HCT116 (cell line): ENCODE results near the gene TMEM247. TPM values are rescaled to one million over a fixed set of nuclear protein-coding genes. Genes with fewer than 3 reads are reported as not detected.

Experiments used
- ATAC-seq: fragments of 200-7000 bp; cut with Tn5 transposase; 2 replicates; pipeline ENCODE4 v1.9.1; 2020; ENCODE audit warnings: mild to moderate bottlenecking, moderate library complexity
- BruUV-seq: library from RNA; stranded (reverse); fragments of 400-500 nt; replicated peaks from 2 replicates; lab custom pipeline; 2021; lab: Mats Ljungman, UMichigan
- CTCF ChIA-PET: fragments of 300-600 bp; sonication (Branson Sonifier 250); formaldehyde crosslinking; loops from one replicate; lab custom pipeline; 2021; ENCODE audit warnings: antibody characterized with exemption; lab: Charles Lee
- POLR2A ChIA-PET: fragments of 300-600, 350-600 bp; sonication (Branson Sonifier 250); formaldehyde crosslinking; loops from one replicate; lab custom pipeline; 2021; ENCODE audit warnings: antibody characterized with exemption; lab: Charles Lee
- RAD21 ChIA-PET, 2 experiments: fragments of 300-600 bp; sonication (Branson Sonifier 250); formaldehyde crosslinking; loops; one replicate each; lab custom pipeline; 2023; ENCODE audit warnings: low total read pairs in 2 of 2; ENCODE audit not compliant: uncharacterized antibody in 2 of 2, unreplicated experiment in 2 of 2, low non-redundant PET in 1 of 2; lab: Charles Lee
- DNase-seq: peaks from one replicate; pipeline ENCODE4 v3.0.0-alpha.2; 2010; ENCODE audit warnings: low read depth, low spot score
- H2AFZ ChIP-seq: fragments of 200-600 bp; shearing (Covaris generic), sonication (generic); 2 replicates; pipeline ENCODE4 v1.6.1; 2017; ENCODE audit warnings: low read depth, mixed run types, mixed read lengths, antibody characterized with exemption, low read length; ENCODE audit not compliant: poor library complexity, severe bottlenecking
- H3K27ac ChIP-seq: 2 replicates; pipeline ENCODE4 v1.5.1; 2012; ENCODE audit warnings: low read depth, low read length
- H3K27me3 ChIP-seq: fragments of 200-600 bp; sonication (generic); 2 replicates; pipeline ENCODE4 v1.6.1; 2016; ENCODE audit warnings: mixed run types, low read length, mixed read lengths; ENCODE audit not compliant: insufficient read depth
- H3K36me3 ChIP-seq, 2 experiments: fragments of 200-500 bp in 1 of 2; fragments of 200-600 bp in 1 of 2; sonication (Bioruptor generic) in 1 of 2; sonication (generic) in 1 of 2; 2 replicates each; pipeline versions ENCODE4 v1.5.1 to v1.6.1; 2014 to 2016; ENCODE audit warnings: low read length in 2 of 2, inconsistent platforms in 1 of 2, mixed read lengths in 1 of 2, mixed run types in 1 of 2; ENCODE audit not compliant: insufficient read depth in 2 of 2, control insufficient read depth in 1 of 2
- H3K4me1 ChIP-seq, 2 experiments: fragments of 200-600 bp in 1 of 2; sonication (generic) in 1 of 2; 2 replicates each; pipeline versions ENCODE4 v1.5.1 to v1.6.1; 2012 to 2017; ENCODE audit warnings: low read length in 2 of 2, inconsistent platforms in 1 of 2, mild to moderate bottlenecking in 1 of 2, mixed read lengths in 1 of 2, mixed run types in 1 of 2, moderate library complexity in 1 of 2; ENCODE audit not compliant: insufficient read depth in 2 of 2, control insufficient read depth in 1 of 2
- H3K4me2 ChIP-seq: fragments of 200-600 bp; sonication (generic); 2 replicates; pipeline ENCODE4 v1.6.1; 2017; ENCODE audit warnings: mixed run types, low read length, mixed read lengths
- H3K4me3 ChIP-seq, 2 experiments: fragments of 200-600 bp in 1 of 2; sonication (generic) in 1 of 2; replicated peaks in 1 of 2; 2 replicates each; pipeline ENCODE4 v1.5.1; 2011 to 2016; ENCODE audit warnings: low read length in 2 of 2, control low read depth in 1 of 2, low read depth in 1 of 2, mild to moderate bottlenecking in 1 of 2, mixed read lengths in 1 of 2, mixed run types in 1 of 2
- H3K79me2 ChIP-seq: fragments of 200-600 bp; sonication (generic); 2 replicates; pipeline ENCODE4 v1.6.1; 2017; ENCODE audit warnings: mild to moderate bottlenecking, mixed run types, low read length, moderate library complexity, mixed read lengths; ENCODE audit not compliant: insufficient read depth
- H3K9ac ChIP-seq: fragments of 200-600 bp; sonication (generic); 2 replicates; pipeline ENCODE4 v1.6.1; 2016; ENCODE audit warnings: low read length, mixed read lengths
- H3K9me2 ChIP-seq: fragments of 200-600 bp; sonication (generic), shearing (Covaris generic); 2 replicates; pipeline ENCODE4 v1.6.1; 2017; ENCODE audit warnings: mixed run types, mild to moderate bottlenecking, moderate library complexity; ENCODE audit not compliant: insufficient read depth
- H3K9me3 ChIP-seq, 2 experiments: fragments of 200-500 bp in 1 of 2; fragments of 200-600 bp in 1 of 2; sonication (Bioruptor generic) in 1 of 2; sonication (generic) in 1 of 2; 2 replicates each; pipeline ENCODE4 v1.6.1; 2014 to 2017; ENCODE audit warnings: low read length in 2 of 2, mixed read lengths in 2 of 2, inconsistent platforms in 1 of 2, low read depth in 1 of 2, mild to moderate bottlenecking in 1 of 2, mixed run types in 1 of 2, moderate library complexity in 1 of 2; ENCODE audit not compliant: control insufficient read depth in 1 of 2, insufficient read depth in 1 of 2
- H4K20me1 ChIP-seq: fragments of 200-600 bp; sonication (generic), shearing (Covaris generic); 2 replicates; pipeline ENCODE4 v1.6.1; 2017; ENCODE audit warnings: mixed run types, mild to moderate bottlenecking, moderate library complexity; ENCODE audit not compliant: insufficient read depth
- ATF3 ChIP-seq: IDR thresholded peaks from 2 replicates; pipeline ENCODE4 v1.6.1; 2012
- EZH2 ChIP-seq: fragments of 200-600 bp; sonication (generic); IDR thresholded peaks from 2 replicates; pipeline ENCODE4 v1.6.1; 2017; ENCODE audit warnings: antibody characterized with exemption, mixed run types
- EZH2phosphoT487 ChIP-seq: fragments of 200-600 bp; IDR thresholded peaks from 2 replicates; pipeline ENCODE4 v1.6.1; 2018; ENCODE audit warnings: antibody characterized with exemption, borderline replicate concordance
- JUND ChIP-seq: IDR thresholded peaks from 2 replicates; pipeline ENCODE4 v1.6.1; 2012
- POLR2A ChIP-seq: IDR thresholded peaks from 2 replicates; pipeline ENCODE4 v1.7.0; 2011; ENCODE audit warnings: borderline replicate concordance; ENCODE audit not compliant: insufficient read depth, insufficient read length; ENCODE audit errors: extremely low read depth
- RAD21 ChIP-seq: IDR thresholded peaks from 2 replicates; pipeline ENCODE4 v1.6.1; 2012; ENCODE audit warnings: low read depth, mild to moderate bottlenecking
- SP1 ChIP-seq: IDR thresholded peaks from 2 replicates; pipeline ENCODE4 v1.6.1; 2012; ENCODE audit warnings: low read depth
- ZFX ChIP-seq: fragments of 450-650 bp; IDR thresholded peaks from 2 replicates; pipeline ENCODE4 v1.6.1; 2017
- ZNF274 ChIP-seq: fragments of 200-500 bp; sonication (Bioruptor generic); IDR thresholded peaks from 2 replicates; pipeline ENCODE4 v1.6.1; 2014; ENCODE audit warnings: mild to moderate bottlenecking, low read depth, low read length, inconsistent platforms
- intact Hi-C: fragments of 100-400 bp; cut with micrococcal nuclease; formaldehyde crosslinking; loops from 2 replicates; pipeline ENCODE4 v1.10.0; 2022
- total RNA-seq: library from RNA; stranded (reverse); gene quantifications from one replicate; pipeline ENCODE4 v1.2.1, GENCODE V29; 2021; ENCODE audit not compliant: unreplicated experiment
- TF ChIP-seq, protein P1 (sequence below): IDR thresholded peaks from 2 replicates; pipeline ENCODE4 v1.6.1; 2012; ENCODE audit warnings: low read depth

The TMEM247 gene
- total RNA-seq, 1 experiment from 2014 or later = not detected

DNA sequence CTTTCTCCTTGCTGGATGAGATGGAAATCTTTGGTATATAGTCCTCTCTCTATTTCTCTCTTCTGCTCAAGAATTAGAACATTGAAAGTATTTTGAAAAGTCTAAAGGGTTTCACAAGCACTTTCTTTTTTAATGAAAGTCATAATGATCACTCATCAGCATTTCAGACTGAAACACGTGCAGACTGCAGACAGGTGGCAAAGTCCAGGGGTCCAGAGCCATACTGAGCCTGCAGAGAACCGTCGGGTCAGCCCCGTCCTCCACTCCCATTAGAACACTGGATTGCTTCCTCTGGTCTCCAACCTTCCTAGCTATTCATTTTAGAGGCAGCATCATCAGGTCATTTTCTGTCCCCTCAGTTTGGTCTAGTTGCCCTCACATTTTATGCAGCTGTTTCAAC is 3.1 kb downstream of the TMEM247 start:
- BruUV-seq = no TSS peak
- no peak overlapping the region for H3K9ac ChIP-seq
- H3K9me2 ChIP-seq = no peaks in the 10 kb centered on the region
- H3K27ac ChIP-seq = no peak overlapping the region
- H3K4me3 ChIP-seq = no peak overlapping the region
- H3K4me1 ChIP-seq = peaks cover 0 to 4% of the 10 kb centered on the region in 2 experiments; a peak in 1 of 4 replicates
- TF ChIP-seq ATF3 (no peak), EZH2phosphoT487 (no peak), EZH2 (no peak), POLR2A (no peak), SP1 (no peak), RAD21 (no peak), ZFX (no peak), JUND (no peak), ZNF274 (no peak)
- TF ChIP-seq, protein P1, sequence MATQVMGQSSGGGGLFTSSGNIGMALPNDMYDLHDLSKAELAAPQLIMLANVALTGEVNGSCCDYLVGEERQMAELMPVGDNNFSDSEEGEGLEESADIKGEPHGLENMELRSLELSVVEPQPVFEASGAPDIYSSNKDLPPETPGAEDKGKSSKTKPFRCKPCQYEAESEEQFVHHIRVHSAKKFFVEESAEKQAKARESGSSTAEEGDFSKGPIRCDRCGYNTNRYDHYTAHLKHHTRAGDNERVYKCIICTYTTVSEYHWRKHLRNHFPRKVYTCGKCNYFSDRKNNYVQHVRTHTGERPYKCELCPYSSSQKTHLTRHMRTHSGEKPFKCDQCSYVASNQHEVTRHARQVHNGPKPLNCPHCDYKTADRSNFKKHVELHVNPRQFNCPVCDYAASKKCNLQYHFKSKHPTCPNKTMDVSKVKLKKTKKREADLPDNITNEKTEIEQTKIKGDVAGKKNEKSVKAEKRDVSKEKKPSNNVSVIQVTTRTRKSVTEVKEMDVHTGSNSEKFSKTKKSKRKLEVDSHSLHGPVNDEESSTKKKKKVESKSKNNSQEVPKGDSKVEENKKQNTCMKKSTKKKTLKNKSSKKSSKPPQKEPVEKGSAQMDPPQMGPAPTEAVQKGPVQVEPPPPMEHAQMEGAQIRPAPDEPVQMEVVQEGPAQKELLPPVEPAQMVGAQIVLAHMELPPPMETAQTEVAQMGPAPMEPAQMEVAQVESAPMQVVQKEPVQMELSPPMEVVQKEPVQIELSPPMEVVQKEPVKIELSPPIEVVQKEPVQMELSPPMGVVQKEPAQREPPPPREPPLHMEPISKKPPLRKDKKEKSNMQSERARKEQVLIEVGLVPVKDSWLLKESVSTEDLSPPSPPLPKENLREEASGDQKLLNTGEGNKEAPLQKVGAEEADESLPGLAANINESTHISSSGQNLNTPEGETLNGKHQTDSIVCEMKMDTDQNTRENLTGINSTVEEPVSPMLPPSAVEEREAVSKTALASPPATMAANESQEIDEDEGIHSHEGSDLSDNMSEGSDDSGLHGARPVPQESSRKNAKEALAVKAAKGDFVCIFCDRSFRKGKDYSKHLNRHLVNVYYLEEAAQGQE = no peak
- TF ChIP-seq, all 23 proteins: peak for 0
- ChIA-PET CTCF (no interaction called here), POLR2A (no interaction called here), RAD21 (no interaction called here)
- H3K36me3 ChIP-seq = no peaks in the 10 kb centered on the region
- H2AFZ ChIP-seq = no peak overlapping the region
- DNase-seq = no peak
- intact Hi-C loops = no loop called here
- H3K9me3 ChIP-seq = no peaks in the 10 kb centered on the region
- H3K27me3 ChIP-seq = 0 out of 2 replicates have a peak, but pooled peaks cover 3% of the 10 kb centered on the region
- ATAC-seq = no peak
- H3K4me2 ChIP-seq = no peak overlapping the region
- no peaks in the 10 kb centered on the region for H3K79me2 ChIP-seq
- no peaks in the 10 kb centered on the region for H4K20me1 ChIP-seq
